Pancreas (tissue), 10 donors: Measurements from ENCODE around the gene SLC16A2. TPM values are rescaled to one million over a fixed set of nuclear protein-coding genes. Genes with fewer than 3 reads are reported as not detected.

Source experiments
- ATAC-seq, 4 donors: fragments of 200-7000 bp; cut with Tn5 transposase; one replicate each; pipeline versions ENCODE4 v1.8.0 to v1.9.1; 2020; ENCODE audit warnings: mild to moderate bottlenecking in 4 of 4, moderate library complexity in 4 of 4
- DNase-seq, 6 donors: peaks; one replicate each; pipeline ENCODE4 v3.0.0-alpha.2; 2020
- FAIRE-seq: peaks from 2 replicates; lab custom pipeline; 2012; peaks lifted over from hg19 to GRCh38; lab: Jason Lieb, UNC
- H3K27ac ChIP-seq, 4 donors: fragments of 200-600 bp; sonication (generic); 1 replicate in 3 of 4; 2 replicates in 1 of 4; pipeline versions ENCODE4 v1.5.0 to v1.8.0; 2020
- H3K27me3 ChIP-seq, 4 donors: fragments of 200-600 bp; one replicate each; pipeline ENCODE4 v1.8.0; 2021
- H3K36me3 ChIP-seq, 3 donors: fragments of 200-600 bp; sonication (generic) in 1 of 3; one replicate each; pipeline versions ENCODE4 v1.5.0 to v1.8.0; 2020 to 2021
- H3K4me1 ChIP-seq, 3 donors: fragments of 200-600 bp; one replicate each; pipeline ENCODE4 v1.8.0; 2021
- H3K4me3 ChIP-seq, 4 donors: fragments of 200-600 bp; sonication (generic) in 2 of 4; one replicate each; pipeline versions ENCODE4 v1.5.0 to v1.8.0; 2020 to 2021
- H3K9me3 ChIP-seq, 4 donors: fragments of 200-600 bp; one replicate each; pipeline ENCODE4 v1.8.0; 2021
- CTCF ChIP-seq, 4 donors: fragments of 200-600 bp; sonication (generic) in 3 of 4; IDR thresholded peaks; one replicate each; pipeline versions ENCODE4 v1.5.0 to v1.8.0; 2021; ENCODE audit warnings: antibody characterized with exemption in 4 of 4
- WGBS, 2 donors: extraction: QIAGEN DNeasy Blood & Tissue Kit; methylation state at CpG; one replicate each; pipeline ENCODE4 v1.1.7; 2013; 5-methylcytosine and 5-hydroxymethylcytosine counted together
- intact Hi-C, 3 donors: fragments of 100-400 bp; cut with DNase I; formaldehyde crosslinking; loops; one replicate each; pipeline versions ENCODE4 v1.11.1 to v1.14.2; 2022
- polyA plus RNA-seq, 2 donors: library from polyadenylated mRNA; stranded (reverse); fragments of 200-250 nt; gene quantifications; one replicate each; pipeline ENCODE4 v1.2.3, GENCODE V29; 2013
- total RNA-seq, 6 donors: library from RNA; stranded (reverse); fragmentation: NEBNext Ultra II Directional in 4 of 6; extraction: Animal tissue kit (Norgen Biotek cat#: 25700) in 4 of 6; gene quantifications; one replicate each; pipeline versions ENCODE4 v1.2.1 to v1.2.4, GENCODE V29; 2021 to 2023
- donor health status: healthy with polysubstance abuse.
- donor health status: DM: no; HTN: no; CAD: no; lungs with moderate emphysema.
- donor health status: DM: no; HTN: no; CAD: no.
- donor health status: control.
- donor health status: control.
- donor health status: Bipolar disorder and iron deficiency.
- donor health status: DM: yes; HTN: yes; CAD: no.
- donor health status: DM: no; HTN: no; CAD: no.
- donor health status: DM: no; HTN: no; CAD: no.
- donor health status: DM: yes; HTN: yes; CAD: no.

The SLC16A2 gene
- total and polyA plus RNA-seq, 8 donors: 2.2 to 8.4 (median 3.8) TPM

DNA sequence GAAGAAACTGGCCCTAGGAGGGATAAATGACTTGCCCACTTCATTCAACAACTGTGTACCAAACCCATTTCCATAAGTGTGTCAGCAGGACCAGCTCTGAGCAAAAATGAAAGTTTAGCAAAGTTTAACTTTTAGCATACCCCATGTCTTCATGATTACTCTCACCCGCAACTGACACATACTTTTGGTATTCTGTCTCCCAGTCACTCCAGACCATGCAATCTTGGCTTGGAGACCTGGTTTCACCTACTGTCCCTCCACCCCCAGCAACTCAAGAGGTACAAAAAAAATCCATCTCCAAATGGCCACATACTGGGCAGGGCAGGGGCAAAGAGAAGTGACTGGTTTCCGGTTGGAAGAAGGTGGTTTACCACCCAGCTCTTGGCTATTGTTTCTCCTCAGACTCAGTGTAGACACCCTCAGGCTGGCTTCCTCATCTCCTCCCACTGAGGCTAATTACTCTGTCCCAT lies 113.3 kb downstream of the SLC16A2 start:
- Histone ChIP-seq H3K4me1 (no peaks in the 10 kb centered on the region), H3K27ac (no peak overlapping the region), H3K9me3 (no peaks in the 10 kb centered on the region), H3K36me3 (no peaks in the 10 kb centered on the region), H3K27me3 (no peaks in the 10 kb centered on the region), H3K4me3 (no peak overlapping the region)
- ATAC-seq: no peak
- TF ChIP-seq CTCF (IDR thresholded peaks at IDR 0.05): no peak
- intact Hi-C loops: no loop called here
- 86 to 92% methylated on average over 2 of the region's 2 CpGs for WGBS, 2 donors
- FAIRE-seq: no peak
- no peak for DNase-seq

DNA sequence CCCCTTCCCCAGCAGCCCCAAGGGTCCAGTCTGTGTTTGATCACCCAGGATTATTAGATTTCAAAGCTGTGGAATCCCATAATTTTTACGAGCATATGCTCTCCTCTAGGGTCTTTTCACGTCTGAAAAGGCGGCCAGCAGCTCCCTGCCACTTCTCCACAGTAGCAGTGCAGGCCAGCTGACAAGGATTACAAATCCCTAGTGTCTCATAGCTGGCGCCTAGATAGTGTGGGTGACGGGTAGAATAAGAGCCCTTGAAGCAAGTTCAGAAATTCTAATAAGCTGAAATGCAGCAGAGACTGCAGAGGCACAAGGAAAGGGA lies 113.8 kb downstream of the SLC16A2 start:
- ATAC-seq: no peak
- no peaks in the 10 kb centered on the region for H3K4me1 ChIP-seq
- peak overlapping the region in 2 of 4 donors; percentile 38 to 49 for H3K4me3 ChIP-seq
- intact Hi-C loops: no loop called here
- no peak for TF ChIP-seq CTCF (IDR thresholded peaks at IDR 0.05)
- 26 to 33% methylated on average over 5 of the region's 5 CpGs for WGBS, 2 donors
- no peak for FAIRE-seq
- peak overlapping the region in 2 of 4 donors; percentile 64 to 72 for H3K27ac ChIP-seq
- DNase-seq: no peak
- no peaks in the 10 kb centered on the region for H3K27me3 ChIP-seq
- H3K9me3 ChIP-seq: no peaks in the 10 kb centered on the region
- H3K36me3 ChIP-seq: no peaks in the 10 kb centered on the region

DNA sequence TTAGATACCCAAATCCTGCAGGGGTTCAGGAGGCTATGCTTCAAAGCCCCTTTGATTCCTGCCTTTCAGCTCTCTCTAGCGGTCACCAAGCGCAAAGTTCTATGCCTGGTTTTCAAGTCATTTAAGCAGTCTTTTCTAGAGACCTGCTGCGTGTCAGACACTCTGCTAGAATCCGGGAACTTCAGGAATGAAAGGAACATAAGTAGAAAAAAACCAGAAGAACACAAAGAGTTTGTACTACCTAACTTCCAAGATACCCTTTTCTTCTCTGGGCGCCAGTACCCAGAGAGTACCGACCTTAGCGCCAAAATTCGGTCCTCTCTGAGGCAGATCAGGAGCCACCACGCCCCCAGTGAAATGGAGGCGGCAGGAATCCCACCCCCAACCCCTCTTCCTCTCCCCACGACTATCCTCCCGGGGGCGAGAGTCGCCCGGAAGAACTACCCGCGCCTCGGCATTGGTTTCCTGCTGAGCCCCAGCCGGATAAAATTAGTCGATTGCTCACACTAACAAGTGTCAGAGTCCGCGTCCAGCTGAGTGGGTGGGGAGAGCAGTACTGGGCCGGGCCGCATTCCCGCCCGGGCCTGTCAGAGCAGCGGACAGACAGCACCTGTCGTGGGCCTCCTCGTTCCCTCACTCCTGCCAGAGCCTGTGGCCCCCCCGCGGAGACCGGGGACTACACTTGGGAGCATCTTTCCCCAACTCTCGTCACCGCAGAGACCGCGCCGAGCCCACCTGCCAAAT lies 114.3 kb downstream of the SLC16A2 start:
- H3K27me3 ChIP-seq: no peaks in the 10 kb centered on the region
- H3K36me3 ChIP-seq: no peaks in the 10 kb centered on the region
- peak overlapping the region; percentile 12 to 72 (median 56) for H3K27ac ChIP-seq
- intact Hi-C loops: no loop called here
- WGBS, 2 donors: 1 to 23% methylated on average over 37 of the region's 37 CpGs
- peak in 1 of 4 donors; percentile 11 for TF ChIP-seq CTCF (IDR thresholded peaks at IDR 0.05)
- H3K4me3 ChIP-seq: peak overlapping the region; percentile 4 to 49 (median 37)
- DNase-seq (peak; percentile 42 to 80 (median 58)), FAIRE-seq (no peak), ATAC-seq (peak; percentile 80 to 85 (median 82))
- H3K9me3 ChIP-seq: no peaks in the 10 kb centered on the region
- H3K4me1 ChIP-seq: no peaks in the 10 kb centered on the region

DNA sequence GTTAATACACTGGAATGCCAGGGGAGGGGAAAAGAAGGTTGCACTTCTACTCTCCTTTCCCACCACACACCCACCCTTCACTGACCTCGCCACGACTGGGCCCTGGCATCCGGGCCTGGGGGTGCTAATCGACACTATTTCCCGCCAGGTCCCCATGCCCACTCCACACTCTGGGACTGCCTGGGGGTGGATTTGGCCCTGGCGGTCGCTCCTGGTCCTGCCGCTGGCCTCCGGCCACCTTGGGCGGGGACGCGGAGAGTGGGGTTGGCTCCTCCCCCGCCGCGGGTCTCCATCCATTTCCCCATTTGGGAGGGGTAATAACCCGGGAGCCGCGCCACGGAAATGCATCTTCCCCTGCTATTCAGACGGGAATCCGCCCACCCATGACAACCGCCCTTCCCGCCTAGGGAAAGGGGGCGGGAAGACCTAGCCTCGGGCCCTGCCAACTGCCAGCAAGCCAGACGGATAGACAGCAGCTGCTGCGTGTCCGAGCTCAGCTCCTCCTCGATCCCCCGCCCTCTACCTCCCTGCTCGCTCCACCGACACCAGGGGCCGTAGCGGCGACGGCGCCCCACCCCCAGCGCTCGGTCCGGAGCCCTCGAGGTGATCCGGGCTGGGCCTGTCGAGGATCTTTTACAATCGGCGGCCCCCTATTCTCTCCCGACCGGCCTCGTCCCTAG lies 115.0 kb downstream of the SLC16A2 start:
- peak in 1 of 4 donors; percentile 44 for TF ChIP-seq CTCF (IDR thresholded peaks at IDR 0.05)
- H3K4me3 ChIP-seq: peak overlapping the region; percentile 4 to 49 (median 37)
- ATAC-seq: peak; percentile 80 to 87 (median 82)
- intact Hi-C loops: no loop called here
- peak; percentile 57 to 78 (median 65) for DNase-seq
- FAIRE-seq: no peak
- peak overlapping the region; percentile 12 to 72 (median 56) for H3K27ac ChIP-seq
- H3K9me3 ChIP-seq: no peaks in the 10 kb centered on the region
- H3K27me3 ChIP-seq: no peaks in the 10 kb centered on the region
- H3K4me1 ChIP-seq: no peaks in the 10 kb centered on the region
- no peaks in the 10 kb centered on the region for H3K36me3 ChIP-seq
- WGBS, 2 donors: 1 to 30% methylated on average over 45 to 48 of the region's 48 CpGs
